ENCODE measurements around the gene TTLL6. TPM values are rescaled to one million over a fixed set of nuclear protein-coding genes. Genes with fewer than 3 reads are reported as not detected.
"Not testable (repeated sequence)": the region's sequence is repeated elsewhere in the genome, so short reads cannot be mapped to it uniquely, and the experiment has no call there.

The TTLL6 gene
- total RNA-seq, 1 donor from 2014 or later: not detected

DNA sequence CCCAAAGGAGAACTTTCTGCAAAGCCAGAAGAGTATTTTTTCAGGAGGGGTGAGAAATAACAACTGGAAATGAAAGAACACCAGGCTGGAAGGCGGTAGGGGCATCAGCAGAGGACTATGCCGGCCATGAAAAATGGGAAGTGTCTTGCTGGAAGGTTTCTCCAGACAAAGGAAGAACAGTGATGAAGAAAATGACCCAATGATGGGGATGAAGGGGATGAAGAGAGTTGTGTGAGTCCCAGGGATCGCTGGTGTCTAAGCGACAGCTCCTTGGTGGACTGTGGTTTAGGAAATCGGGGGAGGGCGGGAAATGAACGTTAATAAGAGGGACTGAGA lies 623 bp downstream of the TTLL6 start:
- no peak for DNase-seq (ENCODE audit: extremely low read depth, low read depth, low spot score)

DNA sequence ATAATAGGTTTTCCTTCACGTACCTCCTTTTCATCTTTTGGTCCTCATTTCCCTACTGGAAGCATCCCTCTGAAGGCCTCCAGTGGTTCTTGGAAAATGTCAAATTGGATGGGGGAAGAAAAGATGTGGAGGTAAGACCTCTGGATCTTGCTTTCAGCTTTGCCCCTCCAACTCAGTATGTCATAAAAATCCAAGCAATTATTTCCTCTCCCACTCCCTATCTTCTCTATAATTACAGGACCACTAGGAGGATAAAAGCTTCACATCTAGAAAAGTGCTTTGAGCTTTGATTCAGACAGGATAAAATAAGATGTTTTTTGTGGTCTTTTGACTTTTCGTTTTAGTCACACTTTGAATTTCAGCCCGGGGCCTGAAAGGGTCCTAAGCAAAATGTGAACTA lies 1.7 kb downstream of the TTLL6 start:
- DNase-seq (ENCODE audit: extremely low read depth, low read depth, low spot score): no peak

DNA sequence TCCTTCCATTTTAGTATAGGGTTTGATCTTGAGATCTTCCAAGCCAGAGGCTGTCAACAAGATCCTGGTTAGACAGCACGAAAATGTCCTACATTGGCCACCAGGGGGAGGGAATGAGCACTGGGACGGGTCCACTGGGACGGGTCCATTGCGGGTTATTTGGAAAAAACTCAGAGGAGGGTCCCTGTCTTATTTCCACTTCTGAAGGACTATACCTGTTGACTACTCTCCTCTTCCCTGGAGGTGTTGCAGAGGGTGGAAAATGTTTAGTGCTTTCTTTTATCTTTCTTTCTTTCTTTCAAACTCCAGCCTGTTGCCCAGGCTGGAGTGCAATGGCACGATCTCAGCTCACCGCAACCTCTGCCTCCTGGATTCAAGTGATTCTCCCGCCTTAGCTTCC lies 2.5 kb downstream of the TTLL6 start:
- no peak for DNase-seq (ENCODE audit: extremely low read depth, low read depth, low spot score)

DNA sequence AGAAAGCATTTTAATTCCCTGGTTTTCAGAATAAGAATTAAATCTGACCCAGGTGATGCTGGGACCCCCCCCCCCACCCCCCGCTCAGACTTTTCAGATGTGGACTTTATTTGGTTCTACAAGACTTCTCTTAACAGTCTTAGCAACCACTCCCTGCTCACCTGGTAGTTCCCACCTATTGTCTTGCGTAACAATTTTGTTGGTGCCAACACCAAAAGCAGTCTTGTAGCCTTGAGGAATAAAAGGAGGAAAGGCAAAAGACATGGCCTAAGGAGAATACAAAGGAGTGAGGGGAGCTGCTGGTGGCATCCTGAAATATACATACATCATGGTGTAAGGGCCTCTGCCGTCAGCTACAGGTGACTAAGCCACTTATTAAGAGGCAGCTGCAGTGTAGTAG lies 5.0 kb downstream of the TTLL6 start:
- DNase-seq (ENCODE audit: extremely low read depth, low read depth, low spot score): no peak

DNA sequence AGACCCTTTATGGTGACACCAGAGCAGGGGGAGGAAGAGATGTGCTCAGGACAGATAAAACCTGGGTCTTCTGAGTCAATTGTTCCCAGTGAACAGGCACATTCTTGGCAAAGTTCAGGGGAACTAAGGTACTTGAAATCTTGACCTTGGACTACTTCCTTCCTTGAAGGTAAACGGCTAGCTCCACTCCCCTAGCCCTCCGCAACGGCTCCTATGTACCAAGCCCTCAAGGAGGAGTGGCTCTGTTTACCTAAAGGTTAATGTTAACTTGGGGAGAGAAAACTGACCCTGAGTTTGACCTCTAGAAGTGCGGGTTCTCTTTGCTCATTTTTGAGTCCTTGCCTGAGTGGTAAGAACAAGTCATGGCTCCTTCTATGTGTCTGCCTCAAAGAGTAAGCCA lies 7.8 kb downstream of the TTLL6 start:
- no peak for DNase-seq (ENCODE audit: extremely low read depth, low read depth, low spot score)

DNA sequence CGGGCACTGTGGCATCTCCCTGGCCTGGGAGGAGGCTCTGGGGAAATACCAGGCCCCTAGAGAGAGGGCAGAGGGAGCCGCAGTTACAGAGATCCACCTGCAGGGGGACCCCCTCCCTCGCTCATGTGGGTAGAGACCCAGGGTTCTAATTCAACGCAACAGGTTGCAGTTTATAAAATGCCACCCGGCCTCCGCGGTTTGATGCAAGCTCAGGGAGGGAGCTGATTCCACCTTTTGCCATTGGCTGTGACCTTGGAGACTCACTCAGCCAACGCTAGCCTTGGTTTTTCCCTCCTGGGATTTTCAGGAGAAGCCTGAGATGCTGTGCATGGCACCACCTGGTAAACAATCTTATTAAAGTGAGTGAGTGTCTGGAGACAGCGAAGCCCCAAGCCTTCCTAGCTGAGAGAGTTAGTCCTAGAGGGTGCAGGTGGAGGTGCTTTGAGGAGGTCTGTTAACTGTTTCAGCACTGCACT lies 12.1 kb downstream of the TTLL6 start:
- no peak for DNase-seq (ENCODE audit: extremely low read depth, low read depth, low spot score)

DNA sequence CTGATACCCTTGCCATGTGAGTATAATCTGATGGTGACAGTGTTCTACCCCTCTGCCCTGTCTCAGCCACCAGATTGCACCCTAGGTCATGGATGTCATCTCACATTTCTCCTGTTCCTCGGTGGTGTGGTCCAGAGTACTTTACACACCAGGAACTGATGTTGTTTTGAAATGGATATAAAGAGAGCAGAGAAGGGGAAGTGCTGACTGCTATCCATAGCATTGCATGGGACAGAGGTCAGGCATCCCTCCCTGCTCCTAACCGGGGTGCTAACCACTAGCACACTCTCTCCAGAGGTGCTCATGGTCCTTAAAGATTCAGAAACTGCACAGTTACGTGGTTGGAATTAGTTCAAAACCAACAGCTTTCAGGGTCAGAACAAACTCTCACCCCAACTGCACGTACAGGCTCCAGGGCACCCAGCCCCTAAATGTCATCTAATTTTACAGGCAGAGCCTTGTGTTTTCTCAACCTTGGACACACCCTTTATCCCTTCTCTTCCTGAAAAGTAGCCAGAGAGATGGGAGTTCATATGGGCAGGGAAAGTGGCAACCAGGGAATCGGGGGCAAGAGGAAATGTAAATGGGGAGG lies 16.3 kb downstream of the TTLL6 start:
- DNase-seq (ENCODE audit: extremely low read depth, low read depth, low spot score): no peak

DNA sequence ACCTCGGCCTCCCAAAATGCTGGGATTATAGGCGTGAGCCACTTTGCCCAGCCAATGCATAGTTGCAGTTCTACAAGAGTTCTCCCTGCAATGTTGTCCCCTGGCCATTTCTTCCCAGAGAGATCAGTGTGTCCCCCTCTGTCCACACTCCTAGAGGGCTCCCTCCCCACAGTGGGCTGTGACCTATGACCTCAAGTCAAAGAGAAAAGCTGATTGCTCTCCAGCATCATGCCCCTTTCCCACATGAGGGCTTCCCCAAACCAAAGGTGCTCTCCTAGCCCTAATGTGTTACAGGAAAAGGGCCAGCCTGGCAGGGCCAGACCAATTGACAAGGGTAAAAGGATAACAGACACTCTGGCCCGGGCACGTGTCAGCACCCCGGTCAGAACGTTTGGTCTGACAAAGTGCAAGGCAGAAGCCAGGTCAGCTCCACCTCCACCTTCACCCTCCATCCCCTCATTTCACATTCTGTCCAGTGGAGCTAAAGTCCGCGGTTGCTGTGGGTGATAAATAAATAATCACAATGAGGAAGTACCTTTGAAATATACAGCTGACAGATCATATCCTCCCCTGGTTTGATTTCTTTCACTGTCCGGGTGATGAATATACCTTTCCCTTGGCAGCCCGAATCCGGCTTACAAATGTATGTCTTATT lies 17.8 kb downstream of the TTLL6 start:
- no peak for DNase-seq (ENCODE audit: extremely low read depth, low read depth, low spot score)

DNA sequence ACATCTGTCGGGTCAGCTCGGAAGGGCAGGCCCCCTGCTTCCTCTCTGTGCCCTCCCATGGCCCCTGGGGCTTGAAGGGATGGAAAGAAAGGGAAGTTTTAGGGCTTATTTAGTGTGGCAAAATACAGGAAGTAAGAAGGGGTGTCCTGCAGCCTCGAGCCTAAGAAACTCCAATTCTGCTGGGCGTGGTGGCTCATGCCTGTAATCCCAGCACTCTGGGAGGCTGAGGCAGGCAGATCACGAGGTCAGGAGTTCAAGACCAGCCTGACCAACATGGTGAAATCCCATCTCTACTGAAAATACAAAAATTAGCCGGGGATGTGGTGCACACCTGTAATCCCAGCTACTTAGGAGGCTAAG lies 20.9 kb downstream of the TTLL6 start:
- DNase-seq (ENCODE audit: extremely low read depth, low read depth, low spot score): not testable (repeated sequence)

DNA sequence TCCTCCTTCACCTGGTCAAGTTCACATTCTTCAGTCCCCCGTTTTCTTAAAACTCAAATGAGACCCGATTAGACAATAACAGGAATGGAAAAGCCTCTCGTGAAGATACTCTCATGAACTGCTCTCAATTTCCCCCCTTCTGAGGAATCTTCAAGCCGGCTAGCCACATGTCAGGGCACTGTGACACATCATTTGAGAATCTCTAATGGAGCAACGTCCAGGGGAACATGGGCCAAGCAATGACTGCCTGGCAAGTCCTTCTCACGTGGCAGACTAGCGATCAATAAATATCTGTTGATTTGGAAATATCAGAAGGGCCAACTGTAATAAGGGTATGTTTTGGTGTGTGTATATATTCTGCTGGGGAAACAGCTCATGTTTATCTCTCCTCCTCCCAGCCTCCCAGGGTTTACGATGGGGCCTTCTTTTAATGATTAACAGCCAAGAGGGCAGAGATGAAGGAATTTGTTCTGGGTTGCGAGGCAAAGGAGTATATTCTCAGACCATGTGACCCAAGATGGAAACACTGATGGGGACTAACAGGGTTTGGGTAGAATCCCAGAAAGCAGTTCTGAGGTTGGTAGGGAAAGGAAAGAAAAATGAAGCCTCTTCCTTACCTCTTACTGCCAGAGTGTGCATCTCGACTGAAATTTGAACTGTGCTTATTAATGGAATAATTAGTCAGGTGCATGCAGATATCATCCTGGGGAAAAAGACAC lies 21.4 kb downstream of the TTLL6 start:
- no peak for DNase-seq (ENCODE audit: extremely low read depth, low read depth, low spot score)

DNA sequence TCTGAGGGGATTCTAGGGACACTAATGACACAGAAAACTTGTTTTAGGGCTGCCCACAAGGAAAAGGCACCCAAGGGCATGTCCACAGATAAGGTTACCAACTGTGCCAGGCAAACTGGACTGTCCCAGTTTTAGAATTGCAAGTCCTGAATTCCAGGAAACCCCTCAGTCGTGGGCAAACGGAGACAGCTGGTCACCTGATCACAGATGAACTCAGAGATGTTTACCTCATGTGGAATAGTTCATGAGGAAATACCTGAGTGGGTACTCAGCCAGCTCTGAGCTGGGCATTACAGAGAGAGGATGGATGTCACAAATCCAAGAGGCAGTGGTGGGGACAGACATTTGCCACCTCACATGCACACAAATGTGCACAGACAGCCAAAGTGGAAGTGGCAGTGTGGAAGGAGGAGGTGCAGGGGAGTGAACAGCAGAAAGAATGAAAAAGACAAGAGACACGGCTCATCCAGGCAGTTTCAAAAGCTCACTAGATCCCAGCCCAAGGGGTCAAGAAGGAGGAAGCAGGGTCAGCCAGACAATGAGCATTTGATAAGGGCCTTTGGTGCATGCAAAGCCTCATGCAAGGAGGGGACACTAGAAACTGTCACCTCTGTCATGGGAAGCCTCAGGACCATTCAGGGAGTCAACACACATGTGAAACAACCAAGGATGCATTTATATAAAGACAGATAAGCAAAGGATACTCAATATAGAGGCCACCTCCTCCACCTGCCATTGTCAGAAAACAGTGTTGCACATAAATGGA lies 24.8 kb downstream of the TTLL6 start:
- DNase-seq (ENCODE audit: extremely low read depth, low read depth, low spot score): no peak

DNA sequence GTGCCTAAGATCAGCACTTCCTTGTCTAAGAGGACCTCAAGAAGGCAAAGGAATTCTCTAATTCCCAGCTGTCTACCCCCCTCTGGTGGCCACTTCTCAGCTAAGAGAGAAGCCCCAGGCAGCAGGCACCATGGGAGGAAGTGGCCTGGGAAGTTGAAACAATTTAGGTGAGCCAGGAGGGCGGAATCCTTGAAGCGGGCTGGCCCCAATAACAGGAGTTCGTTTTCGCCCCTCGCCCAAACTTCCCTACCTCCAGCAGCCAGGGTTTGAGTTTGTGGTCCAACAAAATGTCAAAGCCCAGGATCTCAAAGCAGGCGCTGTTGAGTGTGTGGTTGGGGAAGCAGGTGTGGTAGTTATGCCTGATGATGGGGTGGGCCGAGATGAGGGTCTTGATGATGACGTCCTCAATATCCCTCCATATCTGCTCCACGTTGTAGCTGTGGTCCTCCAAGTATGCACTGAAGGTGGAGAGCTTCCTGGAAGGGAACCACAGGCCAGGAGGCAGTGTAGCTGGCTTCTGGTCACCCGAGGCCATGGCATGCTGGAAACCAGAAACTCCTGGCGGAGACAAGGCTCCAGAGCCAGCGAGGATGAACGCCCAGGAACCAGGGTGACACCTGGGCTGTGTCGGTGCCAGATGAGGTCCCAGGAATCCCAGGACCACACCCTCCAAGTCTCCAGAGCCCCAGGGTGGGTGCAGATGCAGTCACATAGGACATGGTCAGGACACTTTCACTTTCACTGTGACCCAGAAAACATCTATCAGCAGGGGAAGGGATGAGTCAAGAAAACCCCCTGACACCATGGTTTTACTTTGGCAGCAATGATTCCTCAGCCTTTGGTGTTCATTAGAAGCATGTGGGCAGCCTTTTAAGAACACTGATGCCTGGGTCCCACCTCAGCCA lies 25.6 kb downstream of the TTLL6 start:
- DNase-seq (ENCODE audit: extremely low read depth, low read depth, low spot score): peak; percentile 67

DNA sequence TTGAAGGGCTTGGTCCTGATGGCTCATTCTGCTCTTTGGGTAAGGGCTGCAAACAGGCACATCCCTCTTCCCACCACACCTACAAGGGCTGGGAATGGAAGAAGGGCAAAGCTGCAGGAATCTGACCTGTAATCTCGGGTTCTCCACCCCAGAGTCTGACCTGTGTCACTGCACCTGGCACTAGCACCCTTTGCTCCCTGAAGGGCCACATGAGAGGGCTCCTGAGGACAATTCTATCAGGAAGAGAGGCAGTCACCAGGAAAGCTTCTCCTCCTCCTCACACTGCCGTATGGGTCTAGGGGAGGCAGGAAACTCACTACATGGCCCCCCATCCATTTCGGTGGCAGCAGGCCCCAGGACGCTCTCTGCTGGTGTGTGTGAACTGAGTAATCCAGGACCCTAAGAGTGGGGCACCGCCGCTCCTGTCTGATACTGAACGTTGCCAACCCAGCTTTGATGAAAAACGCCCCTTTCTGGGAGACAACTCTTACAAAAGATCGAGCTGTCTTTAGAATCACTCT lies 26.4 kb downstream of the TTLL6 start:
- no peak for DNase-seq (ENCODE audit: extremely low read depth, low read depth, low spot score)

DNA sequence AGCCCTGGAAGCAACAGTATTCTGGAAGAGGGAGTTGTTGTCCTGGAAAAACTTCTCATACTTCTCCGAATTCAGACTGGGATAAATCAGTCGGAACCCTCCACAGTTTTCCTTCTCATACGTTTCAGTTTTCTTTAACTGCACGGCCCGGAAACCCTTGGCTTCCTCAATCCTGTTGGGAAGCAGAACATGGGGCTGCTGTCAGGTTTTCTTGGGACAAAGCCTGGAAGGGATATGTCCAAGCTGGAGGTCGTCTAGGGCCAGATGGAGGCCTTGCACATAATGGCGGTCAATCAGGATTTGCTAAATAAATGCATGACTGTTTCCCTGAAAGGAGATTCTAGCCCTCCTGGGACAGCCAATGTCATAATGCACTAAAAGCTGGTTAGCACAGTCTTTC lies 29.2 kb downstream of the TTLL6 start:
- no peak for DNase-seq (ENCODE audit: extremely low read depth, low read depth, low spot score)

DNA sequence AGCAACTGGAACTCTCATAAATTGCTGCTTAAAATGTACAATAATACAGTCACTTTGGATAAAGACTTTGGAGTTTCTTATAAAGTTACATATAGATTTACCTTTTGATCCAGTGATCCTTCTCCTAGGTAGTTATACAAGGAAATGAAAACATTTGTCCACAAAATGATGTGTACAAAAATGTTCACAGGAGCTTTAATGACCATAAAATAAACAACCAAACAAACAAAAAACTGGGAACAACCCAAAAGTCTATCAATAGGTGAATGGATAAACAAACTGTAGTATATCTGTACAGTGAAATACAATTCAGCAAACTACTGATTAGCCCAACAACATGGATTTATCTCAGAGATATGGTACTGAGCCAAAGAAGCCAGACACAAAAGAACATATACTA lies 37.6 kb downstream of the TTLL6 start:
- no peak for DNase-seq (ENCODE audit: extremely low read depth, low read depth, low spot score)

DNA sequence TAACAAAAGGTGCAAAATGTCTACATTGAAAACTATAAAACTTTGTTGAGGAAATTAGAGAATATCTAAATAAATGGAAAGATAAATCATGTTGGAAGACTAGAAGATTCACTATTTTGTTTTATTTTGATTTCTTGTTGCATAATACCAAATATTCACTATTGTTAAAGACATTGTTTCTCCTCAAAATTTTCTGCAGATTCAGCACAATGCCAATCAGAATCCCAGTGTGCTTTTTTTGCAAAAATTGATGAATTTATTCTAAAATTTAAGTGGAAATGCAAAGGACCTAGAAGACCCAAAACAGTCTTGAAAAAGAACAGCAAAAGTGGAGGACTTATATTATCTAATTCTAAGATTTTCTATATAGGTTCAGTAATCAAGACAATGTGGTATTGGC lies 40.4 kb downstream of the TTLL6 start:
- DNase-seq (ENCODE audit: extremely low read depth, low read depth, low spot score): no peak

DNA sequence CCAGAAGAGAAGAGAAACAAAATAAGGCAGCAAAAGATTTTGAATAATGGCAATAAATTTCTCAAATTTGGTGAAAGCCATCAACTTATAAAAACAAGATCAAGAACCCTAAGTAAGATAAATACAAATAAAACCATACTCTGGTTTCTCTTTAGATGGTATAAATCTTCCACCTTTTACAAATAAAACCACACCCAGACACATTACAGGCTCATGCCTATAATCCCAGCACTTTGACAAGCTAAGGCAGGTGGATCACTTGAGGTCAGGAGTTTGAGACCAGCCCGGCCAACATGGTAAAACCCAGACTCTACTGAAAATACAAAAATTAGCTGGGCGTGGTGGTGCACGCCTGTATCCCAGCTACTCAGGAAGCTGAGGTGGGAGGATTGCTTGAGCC lies 43.8 kb downstream of the TTLL6 start:
- DNase-seq (ENCODE audit: extremely low read depth, low read depth, low spot score): no peak

DNA sequence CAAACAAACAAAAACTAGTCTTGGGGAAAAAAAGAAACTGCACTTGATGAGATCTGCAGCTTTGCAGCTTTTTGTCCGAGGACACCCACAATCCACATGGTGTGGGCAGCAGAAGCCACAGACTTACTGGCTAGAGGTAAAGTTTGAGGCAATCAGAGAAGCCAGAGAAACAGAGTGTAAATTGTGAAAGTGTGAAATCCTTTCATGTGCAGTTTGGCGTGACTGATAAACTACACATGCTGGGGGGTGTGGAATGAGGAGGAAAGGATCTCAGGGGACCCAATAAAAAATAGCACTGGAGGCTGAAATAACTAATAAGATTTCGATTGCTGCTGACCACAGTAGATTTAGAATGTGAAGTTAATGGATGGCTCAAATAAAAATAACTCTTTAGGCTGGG lies 46.1 kb downstream of the TTLL6 start:
- no peak for DNase-seq (ENCODE audit: extremely low read depth, low read depth, low spot score)

DNA sequence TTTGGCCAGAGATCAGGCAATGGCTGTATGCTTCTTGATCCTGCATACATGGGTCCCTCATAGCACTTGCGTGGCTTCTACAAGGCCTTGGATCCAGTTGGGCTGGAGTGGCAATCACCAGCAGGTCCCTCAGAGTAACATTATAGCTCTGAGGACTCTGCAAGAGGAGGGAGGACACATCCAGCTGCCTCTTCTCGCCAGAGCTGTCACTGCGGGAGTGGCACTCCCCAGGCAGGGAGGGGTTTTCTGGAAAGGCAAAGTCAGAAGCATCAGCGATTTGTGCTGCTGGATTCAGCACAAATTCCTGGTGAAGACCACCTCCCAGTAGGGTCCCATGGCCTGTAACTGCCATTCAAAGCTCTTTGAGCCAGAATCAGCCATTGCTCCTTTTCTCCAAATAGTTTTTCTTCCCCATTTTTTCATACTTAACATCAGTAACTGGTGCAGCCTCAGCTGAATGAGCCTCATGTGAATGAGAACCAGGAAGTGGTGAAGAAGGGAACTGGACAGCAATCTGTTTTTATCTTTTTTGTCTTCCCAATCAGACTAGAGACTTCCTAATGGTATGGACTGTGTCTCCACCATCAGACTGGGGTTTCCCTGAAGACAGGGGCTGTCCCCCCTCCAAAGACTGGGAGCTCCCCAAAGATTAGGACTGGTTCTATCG lies 47.9 kb downstream of the TTLL6 start:
- DNase-seq (ENCODE audit: extremely low read depth, low read depth, low spot score): no peak

DNA sequence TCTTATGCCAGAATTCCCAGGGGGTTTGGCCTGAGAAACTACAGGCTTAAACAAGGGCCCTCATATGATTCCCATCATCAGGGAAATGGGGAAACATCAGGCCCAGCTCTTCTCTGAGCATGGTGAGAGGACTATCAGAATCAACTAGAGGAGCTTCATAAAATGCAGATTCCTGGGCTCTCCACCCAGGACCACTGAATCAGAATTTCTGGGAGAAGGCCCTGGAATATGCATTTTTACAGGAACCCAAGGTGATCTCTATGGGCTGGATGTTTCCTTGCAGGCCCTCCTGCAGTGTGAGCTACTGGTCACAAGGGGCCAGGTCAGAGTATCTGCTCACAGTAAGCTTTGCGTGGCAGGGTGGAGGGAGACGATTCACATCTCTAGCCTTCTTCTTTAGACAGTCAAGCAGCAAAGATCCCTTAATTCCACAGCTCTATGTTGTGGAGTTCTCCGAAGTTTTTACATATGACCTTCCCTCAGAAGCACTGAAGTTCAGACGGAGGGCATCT lies 49.7 kb downstream of the TTLL6 start:
- DNase-seq (ENCODE audit: extremely low read depth, low read depth, low spot score): no peak
